ENCODE data around the gene TMIGD3.
"Not testable (repeated sequence)": the region's sequence is repeated elsewhere in the genome, so short reads cannot be mapped to it uniquely, and the experiment has no call there.

Gene TMIGD3

DNA sequence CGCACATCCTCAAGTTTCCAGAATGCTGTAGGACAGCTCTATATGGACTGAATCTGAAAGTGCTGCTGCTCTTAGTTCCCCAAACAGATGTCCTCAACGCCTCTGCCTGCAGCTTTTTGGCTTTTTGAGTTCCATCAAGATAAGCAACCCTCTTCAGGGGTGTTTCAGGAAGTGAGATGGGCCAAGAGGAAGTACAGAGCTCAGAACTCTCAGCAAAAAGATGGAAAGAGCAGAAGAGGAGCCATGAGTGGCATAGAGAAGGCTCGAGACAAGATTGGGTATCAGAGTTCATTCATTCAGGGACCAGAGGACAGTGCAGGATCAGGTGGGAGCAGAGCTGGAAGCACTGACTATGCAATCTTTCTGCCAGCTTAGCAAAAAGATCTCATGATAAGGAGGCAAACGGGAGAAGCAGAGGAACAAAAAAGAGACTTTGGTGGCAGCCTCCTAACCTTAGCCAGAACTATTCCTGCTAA lies at the start of gene TMIGD3, which contains the start of gene ADORA3:
Gene TMIGD3 (minus strand): TSS at position 49 of the 476 bp plus-strand sequence. CDS start 279 bp downstream, outside the sequence.
Gene ADORA3 (minus strand): TSS at position 49 of the 476 bp plus-strand sequence. CDS start 279 bp downstream, outside the sequence.
- no peak for DNase-seq

DNA sequence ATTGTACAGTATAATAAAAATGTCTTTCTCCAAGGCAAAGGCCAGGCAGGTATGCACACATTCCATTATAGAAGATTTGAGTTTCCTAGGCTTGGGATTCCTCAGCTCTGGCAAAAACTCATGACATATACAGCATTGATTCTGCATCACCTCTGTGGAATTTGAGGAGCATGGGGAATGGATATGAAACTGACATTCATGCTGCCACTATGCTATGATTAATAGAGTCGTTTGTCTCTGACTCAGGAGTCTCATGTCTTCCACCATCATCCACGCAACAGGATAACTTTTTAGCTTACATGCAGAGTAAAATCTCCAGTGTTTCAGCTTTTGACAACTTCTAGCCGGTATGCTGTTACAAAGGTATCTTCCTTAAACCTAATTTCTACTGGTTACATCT lies 49.8 kb upstream of the TMIGD3 start:
- no peak for DNase-seq

DNA sequence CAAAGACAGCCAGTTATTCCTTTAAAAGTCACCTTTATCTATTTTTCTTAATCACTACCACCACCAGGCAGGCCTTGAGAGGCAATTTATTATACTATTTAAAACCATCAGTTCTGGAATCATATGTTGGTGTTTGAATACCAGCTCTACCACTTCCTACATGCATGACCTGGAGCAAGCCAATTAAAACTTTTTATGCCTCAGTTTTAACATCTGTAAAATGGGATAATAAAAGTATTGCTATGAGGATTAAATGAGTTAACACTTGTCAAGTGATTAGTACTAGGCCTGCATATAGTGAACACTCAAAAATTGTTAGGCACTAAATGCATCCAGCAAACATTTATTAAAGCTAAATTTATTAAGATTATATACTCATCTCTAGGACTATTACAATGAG lies 49.2 kb upstream of the TMIGD3 start:
- no peak for DNase-seq

DNA sequence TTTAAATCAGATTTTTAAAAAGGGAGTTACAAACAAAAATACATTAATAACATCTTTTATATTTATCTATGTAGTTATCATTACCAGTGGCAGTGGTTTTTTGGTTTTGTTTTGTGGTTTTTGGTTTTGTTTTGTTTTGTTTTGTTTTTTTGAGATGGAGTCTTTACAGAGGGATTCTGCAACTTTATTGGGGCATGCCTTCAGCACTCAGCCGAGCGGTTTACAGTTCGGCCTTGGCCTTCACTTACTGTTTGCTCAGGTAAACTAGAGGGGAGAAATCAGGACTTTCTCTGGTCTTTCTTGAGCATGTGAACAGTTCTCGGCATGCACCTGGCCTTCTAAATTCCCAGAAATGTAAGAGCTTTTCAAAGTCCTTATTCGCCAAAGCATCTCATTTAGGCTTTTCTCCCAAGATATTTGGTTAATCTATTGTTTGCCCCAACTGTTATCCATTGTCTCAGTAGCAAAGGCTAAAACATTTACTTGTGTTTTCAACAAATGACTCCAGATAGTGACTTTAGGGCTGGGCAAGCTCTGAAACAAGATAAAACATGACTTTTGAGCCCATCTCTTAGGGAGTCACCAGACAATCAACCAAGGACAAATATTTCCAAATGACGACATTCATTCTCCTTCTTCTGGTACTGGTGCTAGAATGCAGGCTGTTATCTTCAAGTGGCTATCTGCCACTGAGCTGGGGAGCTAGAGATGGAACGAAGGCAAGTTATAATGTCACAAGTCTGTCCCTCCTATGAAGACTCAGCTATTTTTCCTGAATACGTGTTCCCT lies 48.4 kb upstream of the TMIGD3 start:
- no peak for DNase-seq

DNA sequence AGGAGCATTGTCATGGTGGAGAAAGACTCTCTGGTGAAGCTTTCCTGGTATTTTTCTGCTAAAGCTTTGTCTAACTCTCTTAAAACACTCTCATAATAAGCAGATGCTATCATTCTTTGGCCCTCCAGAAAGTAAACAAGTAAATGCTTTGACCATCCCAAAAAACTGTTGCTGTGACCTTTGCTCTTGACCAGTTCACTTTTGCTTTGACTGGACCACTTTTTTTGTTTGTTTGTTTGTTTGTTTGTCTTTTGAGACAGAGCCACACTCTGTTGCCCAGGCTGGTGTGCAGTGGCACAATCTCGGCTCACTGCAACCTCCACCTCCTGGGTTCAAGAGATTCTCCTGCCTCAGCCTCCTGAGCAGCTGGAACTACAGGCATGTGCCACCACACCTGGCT lies 44.4 kb upstream of the TMIGD3 start:
- DNase-seq: not testable (repeated sequence)

DNA sequence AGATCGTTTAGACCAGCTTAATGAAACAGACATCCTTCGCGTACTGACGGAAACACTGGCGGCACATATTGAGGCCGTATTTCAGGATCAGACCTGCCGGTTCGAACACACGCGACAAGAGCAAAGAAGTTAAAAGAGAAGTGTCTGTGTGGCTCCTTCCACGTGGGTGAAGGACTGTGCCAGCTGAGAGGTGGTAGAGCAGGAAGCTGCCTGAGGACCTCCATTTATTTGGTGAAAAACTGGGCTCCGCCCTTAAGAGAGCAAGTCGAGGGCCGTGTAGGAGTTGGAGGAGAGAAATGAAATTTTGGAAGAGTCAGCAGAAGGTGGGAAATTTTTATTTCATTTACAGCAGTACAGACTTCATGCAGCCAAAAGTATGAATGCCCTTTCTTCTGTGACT lies 38.8 kb upstream of the TMIGD3 start:
- DNase-seq: no peak

DNA sequence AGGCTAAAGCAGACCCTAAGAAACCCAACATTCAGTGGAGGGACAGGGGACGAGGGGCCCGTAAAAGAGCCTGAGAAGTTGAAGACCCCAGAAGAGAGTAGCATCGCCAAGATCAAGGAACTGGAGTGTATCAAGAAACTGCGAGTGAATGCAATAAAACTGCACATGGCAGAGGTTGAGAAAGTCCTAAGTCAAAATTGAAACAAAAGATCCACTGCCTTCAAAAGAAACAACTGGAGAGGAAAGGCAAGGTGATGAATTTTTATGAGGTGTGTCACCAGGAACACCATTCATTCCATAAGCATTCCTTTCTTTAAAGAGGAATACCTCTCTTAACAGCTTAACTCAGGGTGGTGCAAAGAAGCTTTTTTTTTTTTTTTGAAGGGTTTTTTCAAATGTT lies 38.3 kb upstream of the TMIGD3 start:
- DNase-seq: no peak

DNA sequence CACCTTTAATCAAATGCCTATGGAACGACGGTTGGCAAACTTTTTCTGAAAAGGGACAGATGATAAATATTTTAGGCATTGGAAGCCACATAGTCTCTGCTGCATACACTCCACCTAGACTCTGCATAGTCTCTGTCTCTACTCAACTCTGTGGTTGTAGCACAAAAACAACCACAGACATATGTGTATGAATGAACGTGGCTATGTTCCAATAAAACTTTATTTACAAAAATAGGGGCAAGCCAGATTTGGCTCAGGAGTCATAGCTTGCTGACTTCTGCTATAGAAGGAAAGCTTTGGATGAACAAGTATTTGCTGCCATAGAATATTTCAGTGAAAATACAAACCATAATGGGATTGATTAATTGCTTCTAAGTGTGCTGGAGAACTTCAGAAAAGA lies 37.5 kb upstream of the TMIGD3 start:
- DNase-seq: no peak

DNA sequence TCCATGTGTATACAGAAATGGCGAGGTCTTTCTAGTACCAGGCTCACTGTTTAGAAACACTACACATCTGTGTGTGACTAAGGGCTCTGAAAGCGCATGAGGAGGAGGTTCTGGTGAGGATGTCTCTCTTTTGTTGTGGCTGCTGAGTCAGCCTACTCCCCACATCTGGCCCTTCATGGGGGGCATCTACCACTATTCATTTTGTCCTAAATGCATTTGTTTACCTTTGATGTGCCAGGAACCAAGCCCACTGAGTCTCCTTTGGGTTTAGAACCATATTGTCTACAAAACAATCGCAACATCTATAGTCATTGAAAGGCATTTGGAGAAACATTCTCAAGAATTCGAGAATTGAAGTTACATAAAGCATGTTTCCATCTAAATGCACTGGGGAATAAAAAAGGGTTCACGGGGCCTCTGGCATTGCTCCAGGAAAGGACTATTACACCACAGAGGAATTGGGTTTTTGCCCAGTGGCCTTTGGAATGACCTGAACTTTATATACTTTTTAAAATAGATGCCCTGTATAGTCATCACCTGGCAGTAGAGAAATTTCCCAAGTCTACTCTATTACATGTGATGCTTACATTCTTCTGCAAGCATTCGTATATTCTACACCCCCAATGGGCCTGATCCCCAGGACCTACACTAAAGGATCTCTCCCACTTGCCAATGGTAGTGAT lies 35.1 kb upstream of the TMIGD3 start:
- DNase-seq: no peak

DNA sequence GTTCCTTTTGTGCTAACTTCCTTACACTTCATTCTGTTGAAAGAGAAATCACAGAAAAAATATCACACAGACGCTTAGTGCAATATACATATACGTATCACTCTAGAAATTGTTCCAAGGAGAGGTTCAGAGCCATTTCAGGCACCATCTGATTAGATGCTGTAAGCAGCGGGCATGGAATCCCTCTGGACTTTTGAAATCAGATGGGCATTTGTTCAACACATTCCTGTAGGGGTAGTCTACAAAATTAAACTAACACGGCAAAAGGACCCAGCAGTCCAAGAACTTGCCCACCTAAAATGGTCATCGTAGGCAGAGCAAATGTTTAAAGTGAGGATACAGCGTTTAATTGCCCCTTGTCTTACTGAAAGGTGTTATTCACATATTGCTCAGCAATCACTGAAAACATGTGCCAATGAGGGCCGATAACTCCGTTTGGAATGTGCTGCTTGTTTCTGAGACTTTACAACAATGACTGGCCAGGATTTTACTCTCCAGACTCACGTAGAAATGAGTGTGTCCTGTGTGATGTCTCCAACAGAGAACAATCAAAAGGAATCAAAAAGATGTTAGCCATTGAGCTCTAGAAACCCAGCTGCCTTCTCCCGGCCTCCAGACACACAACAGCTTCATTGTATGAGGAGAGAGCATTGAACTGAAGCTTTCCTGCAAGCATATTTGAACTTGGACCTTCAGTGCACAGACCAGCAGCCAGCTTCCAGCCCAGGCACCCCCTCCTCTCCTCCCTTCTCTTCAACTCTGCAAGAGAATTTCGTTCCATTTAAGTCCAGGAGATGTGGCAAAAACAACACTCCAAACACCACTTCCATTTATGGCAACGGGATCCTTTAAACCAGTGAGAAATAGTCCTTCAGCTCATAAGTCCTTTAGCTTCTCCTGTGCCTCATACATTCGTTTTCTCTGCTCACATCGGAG lies 32.1 kb upstream of the TMIGD3 start:
- DNase-seq: no peak

DNA sequence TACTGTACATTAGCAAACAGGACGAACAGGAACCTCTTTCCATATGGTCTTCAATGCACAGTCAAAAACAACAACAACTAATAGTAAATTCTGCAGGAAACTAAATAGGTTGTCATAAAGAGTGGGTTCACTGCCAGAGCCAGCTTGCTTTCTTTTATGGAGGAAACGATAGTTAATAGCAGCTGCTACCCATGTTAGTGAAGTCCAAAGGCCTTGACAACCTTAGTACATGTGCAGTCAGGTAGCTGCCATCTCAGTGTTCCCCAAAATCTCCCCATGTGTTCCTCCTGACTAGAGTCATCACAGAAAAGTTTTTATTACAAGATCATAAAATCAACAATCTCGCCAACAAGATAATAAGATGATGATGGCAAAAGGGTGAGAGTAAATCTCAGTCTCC lies 16.6 kb upstream of the TMIGD3 start:
- DNase-seq: no peak

DNA sequence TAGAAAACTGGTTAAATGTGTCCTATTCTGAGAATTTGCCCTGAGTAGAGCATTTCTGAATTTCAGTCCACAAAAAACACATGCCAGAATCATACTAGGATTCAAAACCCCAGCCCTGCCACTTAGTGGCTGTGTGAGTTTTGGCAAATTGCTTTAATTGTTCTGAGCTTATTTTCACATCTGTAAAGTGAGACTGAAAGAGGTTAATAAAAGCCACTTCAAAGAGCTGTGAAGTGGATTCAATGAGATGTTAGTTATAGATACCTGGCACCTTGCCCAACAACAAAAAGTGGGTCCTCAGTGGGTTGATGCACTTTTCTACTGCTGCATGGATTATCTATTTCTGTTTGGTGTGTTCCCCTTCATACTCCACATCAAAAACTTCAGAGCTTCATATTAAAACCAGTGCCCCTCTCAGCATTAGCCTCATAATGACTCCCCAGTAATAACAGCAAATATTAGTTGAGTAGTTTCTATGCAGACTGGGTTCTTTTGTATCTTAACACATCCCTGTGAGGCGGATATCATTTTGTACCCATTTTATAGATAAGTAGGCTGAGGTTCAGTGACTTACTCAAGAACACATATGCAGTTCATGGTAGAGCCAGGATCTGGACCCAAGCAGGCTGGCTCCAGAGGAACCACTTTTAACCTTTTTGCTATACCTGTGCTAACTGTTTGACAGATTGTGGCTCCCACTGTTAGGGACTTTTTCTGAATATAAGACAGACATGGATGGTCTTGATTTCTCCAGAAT lies 14.2 kb upstream of the TMIGD3 start:
- DNase-seq: no peak

DNA sequence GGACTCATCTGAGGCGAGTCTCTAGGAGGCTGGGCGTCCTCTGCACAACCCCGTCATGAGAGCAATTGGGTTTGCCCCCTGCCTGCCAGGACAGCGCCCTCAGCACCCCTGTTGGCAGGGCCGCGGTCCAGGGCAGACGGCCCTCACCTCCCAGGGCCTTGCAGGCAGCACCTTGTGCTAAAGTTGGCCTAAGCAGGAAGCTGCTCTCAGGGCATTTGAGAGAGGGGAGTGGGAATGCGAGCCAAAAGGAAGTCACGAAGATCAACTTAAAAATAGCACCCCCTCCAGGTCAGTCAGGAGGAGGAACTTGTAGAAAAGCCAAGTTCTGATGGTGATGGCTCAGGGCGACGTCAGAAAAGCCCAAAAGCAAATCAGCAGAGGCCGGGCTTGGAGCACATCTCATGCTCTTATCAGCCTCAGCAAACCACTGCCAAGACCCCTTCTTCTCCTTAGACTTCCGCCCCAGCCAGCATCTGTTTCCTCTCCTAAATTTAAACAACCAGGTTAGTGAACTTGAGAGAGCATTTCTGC lies 12.6 kb upstream of the TMIGD3 start:
- no peak for DNase-seq

DNA sequence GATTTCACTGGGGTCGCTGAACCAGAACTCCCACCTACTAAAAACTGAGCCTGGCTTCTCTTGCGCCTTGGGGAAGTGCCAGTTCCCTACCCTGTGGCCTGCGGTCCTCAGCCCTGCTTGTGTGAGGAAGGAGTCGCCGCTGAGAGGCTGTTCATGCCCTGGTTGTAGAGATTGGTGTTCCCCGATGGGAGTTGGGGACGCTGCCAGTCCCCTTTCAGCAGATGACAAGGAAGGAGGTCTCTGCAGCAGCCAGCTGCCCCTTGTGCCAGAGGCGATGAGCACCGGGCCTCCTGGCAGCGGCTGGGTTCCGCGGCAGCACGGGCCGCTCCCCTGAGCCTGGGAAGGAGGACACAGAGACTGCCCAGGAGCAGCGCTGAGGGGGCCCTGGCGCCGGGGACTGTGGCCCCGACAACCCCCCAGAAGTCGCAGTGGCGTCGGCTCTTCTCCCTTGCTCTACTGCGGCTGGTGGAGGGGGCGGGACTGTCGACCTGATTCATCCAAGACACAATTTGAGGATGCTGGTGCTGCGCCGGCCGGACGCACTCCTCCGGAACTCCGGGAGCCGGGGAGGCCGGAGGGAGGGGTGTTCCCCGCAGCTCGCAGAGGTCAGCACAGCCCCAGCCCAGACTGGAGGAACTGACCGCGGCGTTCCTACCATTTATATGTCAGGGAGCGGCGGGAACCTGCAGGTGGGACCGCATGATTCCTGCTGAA lies 12.0 kb upstream of the TMIGD3 start:
- no peak for DNase-seq

DNA sequence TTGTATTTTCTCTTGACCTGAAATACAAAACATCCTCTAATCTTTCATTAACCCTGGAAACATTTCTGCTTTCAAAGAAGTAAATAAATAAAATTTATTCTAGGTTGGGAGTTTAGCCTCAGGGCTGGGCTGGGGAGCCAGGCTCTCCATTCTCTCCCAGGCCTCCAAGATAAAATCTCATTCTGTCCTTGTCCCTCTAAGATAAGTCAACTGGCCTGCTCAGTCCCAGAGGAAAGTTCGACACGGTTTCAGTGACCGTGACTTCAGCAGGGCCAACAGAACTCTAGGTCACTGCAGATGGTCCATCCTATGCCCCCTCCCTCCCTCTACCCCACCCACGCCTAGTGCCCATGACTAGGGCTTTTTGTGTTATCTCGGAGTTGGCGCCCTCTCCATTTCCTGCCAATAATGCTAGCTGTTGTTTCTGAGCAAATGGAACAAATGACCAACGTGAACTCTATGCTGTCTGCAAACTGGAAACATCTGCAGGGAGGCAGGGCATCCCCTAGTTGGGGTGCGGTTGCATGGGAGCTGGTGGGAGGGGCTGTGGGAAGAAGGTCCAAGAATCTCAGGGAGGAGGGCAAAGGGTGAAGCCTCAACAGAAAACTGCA lies 10.1 kb upstream of the TMIGD3 start:
- DNase-seq: no peak

DNA sequence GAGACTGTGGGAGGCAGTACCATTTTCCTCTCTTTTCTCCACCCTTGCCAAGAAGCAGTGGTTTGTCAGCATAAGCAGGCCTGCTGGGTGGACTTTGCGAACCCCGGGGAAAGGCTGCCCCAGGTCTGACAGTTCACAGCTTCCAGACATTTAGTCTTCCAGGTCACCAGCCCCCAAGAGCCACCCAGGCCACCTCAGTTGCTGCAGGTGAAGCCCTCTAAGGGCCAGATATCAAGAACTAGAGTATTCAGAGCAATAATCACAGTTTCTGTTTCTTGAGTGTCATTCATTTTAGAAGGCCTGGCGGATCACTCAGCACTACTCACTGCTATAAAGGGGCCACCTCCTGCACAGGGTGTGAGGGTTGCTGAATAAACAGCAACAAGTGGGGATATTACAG lies 9.5 kb upstream of the TMIGD3 start:
- no peak for DNase-seq

DNA sequence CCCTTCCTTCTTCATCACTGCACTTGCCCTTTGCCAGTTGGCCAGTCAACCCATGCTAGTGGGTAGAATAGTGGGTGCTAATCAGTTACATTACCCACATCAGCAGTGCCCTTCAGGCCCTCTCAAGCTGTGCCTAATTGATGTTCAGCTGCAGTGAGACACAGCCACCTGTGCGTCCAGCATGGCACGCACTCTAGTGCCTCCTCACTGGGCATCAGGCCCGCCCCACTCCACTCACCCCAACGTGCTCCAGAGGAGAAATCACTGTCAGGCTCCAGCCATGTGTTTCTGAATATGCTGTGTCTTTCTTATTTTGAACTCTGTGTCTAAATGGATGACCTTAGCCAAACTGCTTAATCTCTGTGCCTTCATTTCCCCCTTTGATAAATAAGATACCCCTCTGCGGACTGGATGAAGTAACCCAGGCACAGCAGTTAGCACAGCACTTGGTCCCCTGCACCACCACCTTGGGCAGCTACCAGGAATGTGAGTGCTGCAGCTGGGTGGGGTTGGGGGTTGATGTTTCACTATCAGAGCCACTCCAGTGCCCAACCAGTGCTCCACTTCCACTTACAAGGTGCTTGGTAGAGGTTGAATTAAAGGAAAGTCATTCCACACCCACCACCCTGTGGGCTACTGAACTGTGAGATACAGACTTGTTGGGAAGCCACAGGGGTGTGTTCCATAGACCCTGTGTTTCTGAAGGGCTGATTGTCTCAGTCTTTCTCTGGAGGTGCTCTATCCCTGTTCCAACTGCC lies 8.9 kb upstream of the TMIGD3 start:
- no peak for DNase-seq

DNA sequence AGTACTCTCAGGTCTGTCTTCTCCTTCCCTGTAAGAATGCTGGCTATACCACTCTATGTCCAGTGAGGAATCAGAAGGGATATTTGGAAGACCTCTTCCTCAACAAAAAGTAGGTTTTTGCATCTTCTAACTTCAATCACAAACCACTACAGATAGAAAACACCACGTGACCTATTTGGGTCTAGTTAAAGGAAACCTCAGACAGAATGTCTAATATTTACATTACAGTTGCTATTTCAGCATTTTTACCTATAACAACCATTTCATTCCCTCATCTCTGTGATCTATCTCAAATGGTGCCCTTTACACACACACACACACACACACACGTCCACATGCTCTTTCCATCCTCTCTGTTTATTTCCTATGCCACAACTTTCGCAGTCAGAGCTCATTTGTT lies 7.9 kb upstream of the TMIGD3 start:
- DNase-seq: no peak

DNA sequence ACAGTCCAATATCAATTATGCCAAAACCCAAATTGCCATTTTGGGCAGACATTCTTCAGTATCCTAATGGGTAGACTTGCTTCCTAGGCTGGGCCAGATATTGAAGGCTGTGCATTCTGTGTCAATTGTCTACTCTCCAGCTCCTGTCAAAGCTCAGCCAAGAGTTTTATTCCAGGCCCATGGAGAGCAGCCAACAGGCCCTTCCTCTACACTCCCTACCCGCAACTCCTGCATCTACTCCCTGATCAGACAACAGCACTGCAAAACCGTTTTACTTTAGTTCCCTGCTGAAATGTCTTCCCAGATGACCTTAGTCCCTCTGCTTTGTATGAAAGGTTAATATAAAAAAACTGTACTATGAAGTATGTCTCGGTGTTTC lies 6.6 kb upstream of the TMIGD3 start:
- no peak for DNase-seq
